Chondrocyte (in vitro differentiated cells): Measurements from ENCODE around the gene KRT2. TPM values are rescaled to one million over a fixed set of nuclear protein-coding genes. Genes with fewer than 3 reads are reported as not detected.

Experiments used
- DNase-seq: peaks from one replicate; pipeline ENCODE4 v3.0.0; 2021; ENCODE audit warnings: mixed read lengths, low spot score
- H3K27ac Mint-ChIP-seq: one replicate; pipeline ENCODE4 v1.8.0; 2021; ENCODE audit warnings: mild to moderate bottlenecking, moderate library complexity, mixed read lengths; ENCODE audit not compliant: unreplicated experiment
- H3K27me3 Mint-ChIP-seq: 2 replicates; pipeline ENCODE4 v1.8.0; 2021; ENCODE audit warnings: low read depth, mixed read lengths
- H3K36me3 Mint-ChIP-seq: 2 replicates; pipeline ENCODE4 v1.8.0; 2021; ENCODE audit warnings: low read depth, mixed read lengths
- H3K4me1 Mint-ChIP-seq: 2 replicates; pipeline ENCODE4 v1.8.0; 2021; ENCODE audit warnings: low read depth, mild to moderate bottlenecking, mixed read lengths
- H3K4me3 Mint-ChIP-seq: one replicate; pipeline ENCODE4 v1.8.0; 2021; ENCODE audit warnings: mild to moderate bottlenecking, moderate library complexity, mixed read lengths; ENCODE audit not compliant: unreplicated experiment
- H3K9me3 Mint-ChIP-seq: 2 replicates; pipeline ENCODE4 v1.8.0; 2021; ENCODE audit warnings: low read depth, mixed read lengths
- CTCF ChIP-seq: fragments of 200-600 bp; sonication (generic); IDR thresholded peaks from 2 replicates; pipeline ENCODE4 v1.5.0; 2021; ENCODE audit warnings: antibody characterized with exemption, mild to moderate bottlenecking, moderate library complexity
- total RNA-seq: library from RNA; stranded (reverse); gene quantifications from 3 replicates; pipeline ENCODE4 v1.2.1, GENCODE V29; 2021

Gene KRT2
- total RNA-seq, 1 donor from 2014 or later, result not detected

GRCh38 chr12:52611080-52611468 is 40.9 kb downstream of the KRT2 start:
- TF ChIP-seq CTCF, result no peak

GRCh38 chr12:52608826-52609630 is 43.0 kb downstream of the KRT2 start:
- Mint-ChIP-seq H3K4me3 (no peak overlapping the region), H3K27me3 (peaks cover 72% of the 10 kb centered on the region), H3K9me3 (no peaks in the 10 kb centered on the region), H3K4me1 (no peaks in the 10 kb centered on the region), H3K36me3 (no peaks in the 10 kb centered on the region), H3K27ac (no peak overlapping the region)
- DNase-seq, result no peak
- TF ChIP-seq CTCF, result no peak

More at GRCh38 chr12:52611080-52611468, 40.9 kb downstream of the KRT2 start:
- Mint-ChIP-seq H3K27ac (no peak overlapping the region), H3K36me3 (no peaks in the 10 kb centered on the region), H3K9me3 (no peaks in the 10 kb centered on the region), H3K4me1 (no peaks in the 10 kb centered on the region), H3K27me3 (peaks cover 79% of the 10 kb centered on the region), H3K4me3 (no peak overlapping the region)
- no peak for DNase-seq

GRCh38 chr12:52608161-52608560 is 43.9 kb downstream of the KRT2 start:
- no peaks in the 10 kb centered on the region for H3K4me1 Mint-ChIP-seq
- no peak overlapping the region for H3K27ac Mint-ChIP-seq
- H3K9me3 Mint-ChIP-seq, result no peaks in the 10 kb centered on the region
- TF ChIP-seq CTCF, result no peak
- peaks cover 73% of the 10 kb centered on the region for H3K27me3 Mint-ChIP-seq
- no peak overlapping the region for H3K4me3 Mint-ChIP-seq
- DNase-seq, result no peak
- H3K36me3 Mint-ChIP-seq, result no peaks in the 10 kb centered on the region

GRCh38 chr12:52607314-52607713 is 44.7 kb downstream of the KRT2 start:
- H3K27me3 Mint-ChIP-seq, result peaks cover 70% of the 10 kb centered on the region
- no peaks in the 10 kb centered on the region for H3K36me3 Mint-ChIP-seq
- no peak overlapping the region for H3K27ac Mint-ChIP-seq
- H3K4me3 Mint-ChIP-seq, result no peak overlapping the region
- no peaks in the 10 kb centered on the region for H3K9me3 Mint-ChIP-seq
- no peaks in the 10 kb centered on the region for H3K4me1 Mint-ChIP-seq
- no peak for TF ChIP-seq CTCF
- DNase-seq, result no peak

- no peak for TF ChIP-seq CTCF
- Mint-ChIP-seq H3K27me3 (peaks cover 68% of the 10 kb centered on the region), H3K4me1 (no peaks in the 10 kb centered on the region), H3K9me3 (no peaks in the 10 kb centered on the region), H3K36me3 (no peaks in the 10 kb centered on the region), H3K4me3 (no peak overlapping the region), H3K27ac (no peak overlapping the region)
- DNase-seq, result no peak
These were observed 45.3 kb downstream of the KRT2 start for GRCh38 chr12:52606581-52607218.
